Neural crest cell (in vitro differentiated cells): ENCODE results near the gene CCNY. TPM values are rescaled to one million over a fixed set of nuclear protein-coding genes. Genes with fewer than 3 reads are reported as not detected.
A peak's percentile ranks its signal among the peaks of the same experiment; 100 is the strongest.
"Not testable (repeated sequence)": the region's sequence is repeated elsewhere in the genome, so short reads cannot be mapped to it uniquely, and the experiment has no call there.

Experiments used
- DNase-seq: peaks from one replicate; pipeline ENCODE4 v3.0.0; 2021; ENCODE audit warnings: low read depth, mixed read lengths, low spot score
- H3K27ac Mint-ChIP-seq: one replicate; pipeline ENCODE4 v1.8.0; 2021; ENCODE audit warnings: mild to moderate bottlenecking, mixed read lengths; ENCODE audit not compliant: unreplicated experiment
- H3K27me3 Mint-ChIP-seq: 2 replicates; pipeline ENCODE4 v1.8.0; 2021; ENCODE audit warnings: low read depth, mild to moderate bottlenecking, mixed read lengths
- H3K36me3 Mint-ChIP-seq: 2 replicates; pipeline ENCODE4 v1.8.0; 2021; ENCODE audit warnings: low read depth, mild to moderate bottlenecking, mixed read lengths
- H3K4me1 Mint-ChIP-seq: 2 replicates; pipeline ENCODE4 v1.8.0; 2021; ENCODE audit warnings: mixed read lengths
- H3K4me3 Mint-ChIP-seq: one replicate; pipeline ENCODE4 v1.8.0; 2021; ENCODE audit warnings: mild to moderate bottlenecking, mixed read lengths
- H3K9me3 Mint-ChIP-seq: 2 replicates; pipeline ENCODE4 v1.8.0; 2021; ENCODE audit warnings: mixed read lengths
- total RNA-seq: library from RNA; stranded (reverse); gene quantifications from 2 replicates; pipeline ENCODE4 v1.2.1, GENCODE V29; 2021
- TF ChIP-seq, protein P1 (sequence below): fragments of 200-600 bp; sonication (generic); conservative IDR thresholded peaks from 2 replicates; pipeline ENCODE4 v1.5.0; 2021; ENCODE audit warnings: antibody characterized with exemption, mild to moderate bottlenecking

The CCNY gene
- total RNA-seq, 1 donor from 2014 or later: 57.0 TPM

DNA sequence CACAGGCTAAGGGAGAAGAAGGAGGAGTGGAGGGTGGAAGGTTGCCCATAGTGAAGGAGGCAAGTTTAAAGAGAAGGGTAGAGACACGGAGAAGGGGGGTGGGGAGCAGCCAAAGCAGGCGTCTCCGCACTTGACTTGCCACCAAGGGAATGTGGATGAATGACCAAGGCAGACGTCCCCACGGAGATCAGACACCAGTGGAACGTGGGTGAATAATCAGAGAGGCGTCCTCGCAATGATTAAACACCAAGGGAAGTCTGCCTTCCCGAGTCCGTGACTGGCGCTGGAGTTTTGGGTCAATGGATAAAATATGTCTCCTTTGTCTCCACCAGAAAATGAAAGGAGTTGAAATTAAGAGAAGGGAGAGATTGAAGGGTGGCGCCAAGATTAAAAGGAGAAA, 71.4 kb downstream of the CCNY start:
- peaks cover 38% of the 10 kb centered on the region for H3K4me1 Mint-ChIP-seq
- not testable (repeated sequence) for H3K4me3 Mint-ChIP-seq, H3K27me3 Mint-ChIP-seq, H3K36me3 Mint-ChIP-seq, H3K9me3 Mint-ChIP-seq, DNase-seq
- peak overlapping the region; percentile 9 for H3K27ac Mint-ChIP-seq

DNA sequence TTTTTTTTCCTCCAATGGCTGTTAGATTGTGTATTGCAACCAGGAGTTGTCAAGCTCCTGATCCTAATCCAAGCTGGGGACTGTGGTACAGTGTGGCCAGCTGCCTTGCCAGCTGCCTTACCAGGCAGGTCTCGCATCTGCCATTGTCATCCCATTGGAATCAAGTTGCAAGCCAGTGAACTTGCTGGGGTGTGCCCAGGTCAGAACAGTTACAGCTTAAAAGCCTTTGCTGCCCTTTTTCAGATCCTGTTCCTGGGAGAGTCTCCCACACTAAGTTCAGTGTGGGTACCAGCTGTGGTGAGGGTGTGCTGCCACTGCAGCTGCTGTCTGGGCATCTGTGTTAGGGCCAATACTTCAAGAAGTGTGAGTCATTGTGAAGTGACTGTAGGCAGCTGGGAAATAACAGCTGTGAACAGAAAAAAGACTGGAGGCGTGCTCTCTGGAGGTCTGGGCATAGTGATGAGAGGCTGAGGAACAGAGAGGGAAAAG, 72.8 kb downstream of the CCNY start:
- H3K36me3 Mint-ChIP-seq: no peaks in the 10 kb centered on the region
- no peak for DNase-seq
- TF ChIP-seq, protein P1, sequence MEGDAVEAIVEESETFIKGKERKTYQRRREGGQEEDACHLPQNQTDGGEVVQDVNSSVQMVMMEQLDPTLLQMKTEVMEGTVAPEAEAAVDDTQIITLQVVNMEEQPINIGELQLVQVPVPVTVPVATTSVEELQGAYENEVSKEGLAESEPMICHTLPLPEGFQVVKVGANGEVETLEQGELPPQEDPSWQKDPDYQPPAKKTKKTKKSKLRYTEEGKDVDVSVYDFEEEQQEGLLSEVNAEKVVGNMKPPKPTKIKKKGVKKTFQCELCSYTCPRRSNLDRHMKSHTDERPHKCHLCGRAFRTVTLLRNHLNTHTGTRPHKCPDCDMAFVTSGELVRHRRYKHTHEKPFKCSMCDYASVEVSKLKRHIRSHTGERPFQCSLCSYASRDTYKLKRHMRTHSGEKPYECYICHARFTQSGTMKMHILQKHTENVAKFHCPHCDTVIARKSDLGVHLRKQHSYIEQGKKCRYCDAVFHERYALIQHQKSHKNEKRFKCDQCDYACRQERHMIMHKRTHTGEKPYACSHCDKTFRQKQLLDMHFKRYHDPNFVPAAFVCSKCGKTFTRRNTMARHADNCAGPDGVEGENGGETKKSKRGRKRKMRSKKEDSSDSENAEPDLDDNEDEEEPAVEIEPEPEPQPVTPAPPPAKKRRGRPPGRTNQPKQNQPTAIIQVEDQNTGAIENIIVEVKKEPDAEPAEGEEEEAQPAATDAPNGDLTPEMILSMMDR: no peak
- H3K27ac Mint-ChIP-seq: peak overlapping the region; percentile 21
- H3K27me3 Mint-ChIP-seq: no peaks in the 10 kb centered on the region
- no peak overlapping the region for H3K4me3 Mint-ChIP-seq
- peaks cover 5% of the 10 kb centered on the region for H3K9me3 Mint-ChIP-seq
- H3K4me1 Mint-ChIP-seq: peaks cover 38% of the 10 kb centered on the region

DNA sequence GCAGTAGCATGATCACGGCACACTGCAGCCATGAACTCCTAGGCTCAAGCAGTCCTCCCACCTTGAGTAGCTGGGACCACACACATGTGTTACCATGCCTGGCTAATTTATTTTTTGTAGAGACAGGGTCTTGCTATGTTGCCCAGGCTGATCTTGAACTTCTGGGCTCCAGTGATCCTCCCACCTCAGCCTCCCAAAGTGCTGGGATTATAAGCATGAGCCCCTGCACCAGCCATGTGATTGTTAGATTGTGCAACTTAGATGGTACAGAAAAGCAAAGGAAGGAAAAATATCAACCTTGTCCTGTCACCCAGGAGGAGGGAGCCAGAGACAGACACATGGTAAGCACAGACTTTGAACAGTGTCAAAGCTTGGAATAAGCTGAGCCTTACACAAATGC, 73.5 kb downstream of the CCNY start:
- Mint-ChIP-seq H3K4me1 (peaks cover 40% of the 10 kb centered on the region), H3K36me3 (no peaks in the 10 kb centered on the region), H3K27me3 (no peaks in the 10 kb centered on the region), H3K4me3 (no peak overlapping the region), H3K9me3 (peaks cover 5% of the 10 kb centered on the region), H3K27ac (no peak overlapping the region)
- TF ChIP-seq, protein P1: no peak
- DNase-seq: no peak

DNA sequence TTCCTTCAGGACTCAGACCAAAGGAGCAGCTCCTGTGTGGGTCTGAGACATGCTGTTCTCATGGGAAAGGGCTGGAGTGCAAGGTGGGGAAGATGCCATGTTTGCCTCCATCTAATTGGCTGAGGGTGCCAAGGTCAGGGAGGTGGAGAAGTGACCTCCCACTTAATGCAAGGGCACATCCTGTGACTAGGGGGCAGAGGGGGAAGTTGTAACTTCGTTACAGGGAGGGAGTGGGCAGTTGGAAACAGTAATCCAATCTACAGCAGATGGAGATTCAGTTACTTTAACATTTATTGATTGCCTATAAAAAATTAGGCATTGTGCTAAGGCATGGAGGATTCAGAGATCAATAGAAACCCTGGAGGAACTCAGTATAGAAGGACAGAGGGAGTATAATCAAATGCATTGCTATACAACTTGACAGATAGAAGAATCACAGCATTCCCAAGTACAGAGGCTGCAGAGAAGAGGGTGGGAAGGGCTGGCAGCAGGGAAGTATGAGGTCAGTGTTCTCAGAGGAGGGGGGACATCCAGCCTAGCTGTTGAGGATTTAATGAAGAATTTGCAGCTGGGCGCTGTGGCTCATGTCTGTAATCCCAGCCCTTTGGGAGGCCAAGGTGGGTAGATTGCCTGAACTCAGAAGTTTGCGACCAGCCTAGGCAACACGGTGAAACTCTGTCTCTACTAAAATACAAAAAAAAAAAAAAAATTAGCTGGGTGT, 75.9 kb downstream of the CCNY start:
- DNase-seq: no peak
- no peak overlapping the region for H3K4me3 Mint-ChIP-seq
- H3K36me3 Mint-ChIP-seq: no peaks in the 10 kb centered on the region
- no peaks in the 10 kb centered on the region for H3K27me3 Mint-ChIP-seq
- TF ChIP-seq, protein P1: no peak
- H3K27ac Mint-ChIP-seq: no peak overlapping the region
- peaks cover 3% of the 10 kb centered on the region for H3K9me3 Mint-ChIP-seq
- peaks cover 38% of the 10 kb centered on the region for H3K4me1 Mint-ChIP-seq

DNA sequence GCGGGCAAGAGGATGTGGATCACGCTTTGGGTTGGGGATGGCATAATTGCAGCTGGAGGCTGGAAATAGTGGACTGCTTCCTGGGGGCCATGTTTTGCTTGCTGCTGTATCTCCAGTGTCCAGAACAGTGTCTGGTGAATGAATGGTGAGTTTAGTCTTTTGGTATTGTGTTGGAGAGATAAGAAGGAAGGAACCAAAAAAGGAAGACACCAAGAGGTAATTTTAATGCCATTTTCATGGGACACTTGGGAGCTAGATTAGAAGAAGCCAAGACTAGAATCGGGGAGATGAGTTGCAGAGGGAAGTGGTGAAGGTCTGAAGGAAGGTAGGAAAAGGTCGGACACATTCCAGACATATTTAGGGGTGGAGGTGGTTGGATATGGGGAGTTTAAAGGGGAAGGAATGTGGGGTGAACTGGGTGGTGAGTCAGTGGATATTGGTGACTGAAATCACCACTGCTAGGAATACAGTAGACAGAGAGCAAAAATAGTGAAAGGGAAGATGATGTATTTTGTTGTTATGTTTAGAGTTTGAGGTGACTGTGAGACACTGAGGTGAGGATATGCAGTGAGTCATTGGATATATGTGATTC, 76.7 kb downstream of the CCNY start:
- no peak for DNase-seq
- TF ChIP-seq, protein P1: no peak
- Mint-ChIP-seq H3K27me3 (no peaks in the 10 kb centered on the region), H3K4me1 (peaks cover 32% of the 10 kb centered on the region), H3K27ac (no peak overlapping the region), H3K9me3 (no peaks in the 10 kb centered on the region), H3K4me3 (no peak overlapping the region), H3K36me3 (no peaks in the 10 kb centered on the region)
